ACHN (cell line): Measurements from ENCODE around the gene TBL2.

Experiments
- DNase-seq: peaks from one replicate; pipeline ENCODE4 v3.0.0-alpha.2; 2015
- in situ Hi-C: cut with HindIII; loops from 2 replicates; pipeline ENCODE4 v1.10.0; 2017; ENCODE audit warnings: low sequenced_read_pairs, low pct_ligation_motif_present, low pct_unique_long_range_greater_than_20kb

Gene TBL2

GRCh38 chr7:73519867-73520672 is 58.3 kb downstream of the TBL2 start:
- DNase-seq = peak; percentile 19
- in situ Hi-C loops = loop anchor here (10.0 kb wide), 1 partner anchor 55 kb away; no protein-coding TSS in a partner anchor

DNA sequence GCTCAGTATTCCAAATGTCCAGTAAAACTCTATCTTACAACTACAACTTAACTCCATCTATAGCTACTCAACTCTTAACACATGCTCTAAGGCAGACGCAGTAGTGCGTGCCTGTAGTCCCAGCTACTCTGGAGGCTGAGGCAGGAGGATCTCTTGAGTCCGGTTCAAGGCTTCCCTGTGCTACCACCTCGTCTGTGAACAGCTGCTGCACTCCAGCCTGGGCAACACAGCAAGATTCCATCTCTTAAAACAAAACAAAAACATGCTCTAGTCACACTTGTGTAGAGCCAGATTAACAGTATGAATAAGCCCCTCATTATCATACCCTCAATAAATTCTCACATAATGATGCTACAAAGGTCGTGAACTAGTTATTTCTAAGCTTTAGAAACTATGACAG is 59.9 kb downstream of the TBL2 start:
- DNase-seq = no peak
- in situ Hi-C loops = loop anchor here (10.0 kb wide), 1 partner anchor 54 kb away; no protein-coding TSS in a partner anchor
